Fibroblast of villous mesenchyme (primary cell): ENCODE results near the gene ACADL. TPM values are rescaled to one million over a fixed set of nuclear protein-coding genes. Genes with fewer than 3 reads are reported as not detected.

Experiments
- DNase-seq: peaks from one replicate; pipeline ENCODE4 v3.0.0-alpha.2; 2010; ENCODE audit warnings: low read depth
- H3K4me3 ChIP-seq: 2 replicates; pipeline ENCODE4 v1.5.1; 2011; ENCODE audit warnings: low read depth, mild to moderate bottlenecking, low read length
- CTCF ChIP-seq: IDR thresholded peaks from 2 replicates; pipeline ENCODE4 v1.5.1; 2012; ENCODE audit warnings: low read depth, mild to moderate bottlenecking, low read length; ENCODE audit not compliant: insufficient read depth
- small RNA-seq: library from RNA; depleted of rRNA; stranded (forward); fragments of <200 nt; gene quantifications from one replicate; pipeline ENCODE3, GENCODE V24; 2012
- total RNA-seq: library from RNA; depleted of rRNA; stranded (reverse); fragments of >200 nt; gene quantifications from 2 replicates; pipeline ENCODE4 v1.2.3, GENCODE V29; 2012

Gene ACADL
- total RNA-seq, 1 donor: not detected

GRCh38 chr2:210158236-210158635, 67.0 kb downstream of the ACADL start:
- no peak for DNase-seq
- TF ChIP-seq CTCF: no peak
- H3K4me3 ChIP-seq: no peak overlapping the region

GRCh38 chr2:210157526-210157925, 67.7 kb downstream of the ACADL start:
- DNase-seq: no peak
- no peak for TF ChIP-seq CTCF
- H3K4me3 ChIP-seq: no peak overlapping the region

GRCh38 chr2:210147614-210148013, 77.6 kb downstream of the ACADL start:
- TF ChIP-seq CTCF: no peak
- DNase-seq: no peak
- no peak overlapping the region for H3K4me3 ChIP-seq

Small RNA genes within 50 kb of the gene (small RNA-seq; reads per million reads assigned to genes)
- not detected for gene RF00019

Other genes with a start within 250 kb of the ACADL start
- 63.1 and 91.5 TPM in 2 replicates for gene RPE, start 222.8 kb downstream of the ACADL start, total RNA-seq
- gene KANSL1L, start 54.0 kb downstream of the ACADL start, total RNA-seq: 18.0 and 28.1 TPM in 2 replicates
- not detected in 2 replicates for gene MYL1, start 89.7 kb upstream of the ACADL start, total RNA-seq